Smooth muscle cell (in vitro differentiated cells): ENCODE data around the gene GBGT1. TPM values are rescaled to one million over a fixed set of nuclear protein-coding genes. Genes with fewer than 3 reads are reported as not detected.

Source experiments
- DNase-seq: peaks from one replicate; lab custom pipeline; 2025; ENCODE audit not compliant: unreplicated experiment; lab: John Stamatoyannopoulos, UW
- H2AFZ ChIP-seq: fragments of 200-600 bp; sonication (generic); 2 replicates; pipeline ENCODE4 v1.6.0; 2016; ENCODE audit warnings: antibody characterized with exemption, low read depth, mild to moderate bottlenecking
- H3F3A ChIP-seq: fragments of 200-600 bp; sonication (generic); 2 replicates; pipeline ENCODE4 v1.6.0; 2017; ENCODE audit warnings: antibody characterized with exemption, low read depth
- H3K27ac ChIP-seq: fragments of 200-600 bp; sonication (generic); 2 replicates; pipeline ENCODE4 v1.5.1; 2016; ENCODE audit warnings: low read depth, mild to moderate bottlenecking
- H3K27me3 ChIP-seq: fragments of 200-600 bp; sonication (generic); 2 replicates; pipeline ENCODE4 v1.6.1; 2016; ENCODE audit warnings: low read depth, mild to moderate bottlenecking
- H3K36me3 ChIP-seq: fragments of 200-600 bp; sonication (generic); 2 replicates; pipeline ENCODE4 v1.5.1; 2016; ENCODE audit warnings: low read depth
- H3K4me1 ChIP-seq: fragments of 200-600 bp; sonication (generic); 2 replicates; pipeline ENCODE4 v1.5.1; 2016; ENCODE audit warnings: low read depth
- H3K4me2 ChIP-seq: fragments of 200-600 bp; sonication (generic); 2 replicates; pipeline ENCODE4 v1.6.0; 2016; ENCODE audit warnings: mild to moderate bottlenecking
- H3K4me3 ChIP-seq: fragments of 200-600 bp; sonication (generic); 2 replicates; pipeline ENCODE4 v1.5.1; 2016; ENCODE audit warnings: mild to moderate bottlenecking
- H3K79me2 ChIP-seq: fragments of 200-600 bp; sonication (generic); 2 replicates; pipeline ENCODE4 v1.6.0; 2016; ENCODE audit warnings: low read depth, mild to moderate bottlenecking
- H3K9ac ChIP-seq: fragments of 200-600 bp; sonication (generic); 2 replicates; pipeline ENCODE4 v1.6.0; 2016; ENCODE audit warnings: low read depth
- H3K9me3 ChIP-seq: fragments of 200-600 bp; sonication (generic); replicated peaks from 2 replicates; pipeline ENCODE4 v1.5.1; 2016; ENCODE audit warnings: low read depth
- H4K20me1 ChIP-seq: fragments of 200-600 bp; sonication (generic); 2 replicates; pipeline ENCODE4 v1.6.0; 2016; ENCODE audit warnings: low read depth
- WGBS: methylation state at CpG from one replicate; pipeline ENCODE4 v1.1.7; 2016; ENCODE audit warnings: low lambda C conversion rate; 5-methylcytosine and 5-hydroxymethylcytosine counted together
- polyA plus RNA-seq: library from polyadenylated mRNA; unstranded; fragments of >200 nt; fragmentation: Nextera tagmentation; extraction: Ambion mirVana; gene quantifications from 2 replicates; pipeline ENCODE4 v1.2.1, GENCODE V29; 2016
- total RNA-seq: library from RNA; depleted of rRNA; stranded (reverse); fragments of >200 nt; gene quantifications from 2 replicates; pipeline ENCODE4 v1.2.3, GENCODE V29; 2014
- TF ChIP-seq, protein P1 (sequence below): fragments of 200-600 bp; sonication (generic); IDR thresholded peaks from 2 replicates; pipeline ENCODE4 v1.5.1; 2017; ENCODE audit warnings: borderline replicate concordance, mild to moderate bottlenecking, antibody characterized with exemption; ENCODE audit not compliant: insufficient read depth, poor library complexity, severe bottlenecking

GBGT1 gene
- total and polyA plus RNA-seq, 2 experiments from 2014 or later = 4.5 to 11.3 TPM

DNA sequence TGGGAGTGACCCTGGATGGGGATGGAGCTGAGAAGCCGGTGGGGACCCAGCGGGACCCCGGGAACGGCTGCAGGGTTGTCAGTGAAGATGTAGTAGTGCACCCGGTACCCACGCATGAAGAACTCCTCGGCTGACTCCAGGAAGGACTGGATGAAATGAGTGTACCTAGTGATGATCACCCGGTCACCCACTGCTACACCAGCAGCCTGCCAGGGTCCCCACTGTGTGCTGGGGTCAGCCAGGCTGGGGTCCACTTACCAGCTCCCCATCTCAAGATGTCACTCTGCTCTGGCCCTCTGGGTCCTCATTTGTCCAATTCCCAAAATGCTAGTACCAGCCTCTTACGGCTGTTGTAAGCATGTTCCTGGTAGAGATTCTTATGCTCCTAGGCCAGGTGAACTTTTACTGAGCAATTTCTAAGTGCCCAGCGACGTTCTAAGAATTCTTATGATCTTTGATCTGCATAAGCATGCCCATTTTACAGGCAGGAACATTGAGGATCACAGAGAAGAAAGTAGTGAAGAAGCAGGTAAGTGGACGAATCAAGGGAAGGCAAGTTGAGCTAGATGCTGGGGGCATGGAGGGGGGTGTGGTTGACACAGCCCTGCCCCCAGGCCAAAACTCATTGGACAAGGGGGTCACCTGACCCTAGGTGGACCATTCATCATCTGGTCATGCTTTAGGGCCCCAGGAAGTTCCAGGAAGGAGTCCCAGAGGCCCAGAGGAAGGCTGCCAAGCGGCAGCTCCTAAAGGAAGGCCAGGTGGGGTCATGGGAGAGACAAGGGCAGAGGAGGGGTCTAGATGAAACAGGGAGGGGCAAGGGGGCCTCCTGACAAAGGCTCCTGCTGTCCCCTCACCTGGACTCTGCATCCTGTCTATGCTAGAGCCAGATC is 9.4 kb downstream of the GBGT1 start:
- H3K9ac ChIP-seq = no peak overlapping the region
- H3K4me3 ChIP-seq = no peak overlapping the region
- no peaks in the 10 kb centered on the region for H3K36me3 ChIP-seq
- H4K20me1 ChIP-seq = no peaks in the 10 kb centered on the region
- no peak overlapping the region for H3K27ac ChIP-seq
- H3K79me2 ChIP-seq = no peaks in the 10 kb centered on the region
- no peaks in the 10 kb centered on the region for H3K9me3 ChIP-seq
- no peaks in the 10 kb centered on the region for H3K27me3 ChIP-seq
- TF ChIP-seq, protein P1, sequence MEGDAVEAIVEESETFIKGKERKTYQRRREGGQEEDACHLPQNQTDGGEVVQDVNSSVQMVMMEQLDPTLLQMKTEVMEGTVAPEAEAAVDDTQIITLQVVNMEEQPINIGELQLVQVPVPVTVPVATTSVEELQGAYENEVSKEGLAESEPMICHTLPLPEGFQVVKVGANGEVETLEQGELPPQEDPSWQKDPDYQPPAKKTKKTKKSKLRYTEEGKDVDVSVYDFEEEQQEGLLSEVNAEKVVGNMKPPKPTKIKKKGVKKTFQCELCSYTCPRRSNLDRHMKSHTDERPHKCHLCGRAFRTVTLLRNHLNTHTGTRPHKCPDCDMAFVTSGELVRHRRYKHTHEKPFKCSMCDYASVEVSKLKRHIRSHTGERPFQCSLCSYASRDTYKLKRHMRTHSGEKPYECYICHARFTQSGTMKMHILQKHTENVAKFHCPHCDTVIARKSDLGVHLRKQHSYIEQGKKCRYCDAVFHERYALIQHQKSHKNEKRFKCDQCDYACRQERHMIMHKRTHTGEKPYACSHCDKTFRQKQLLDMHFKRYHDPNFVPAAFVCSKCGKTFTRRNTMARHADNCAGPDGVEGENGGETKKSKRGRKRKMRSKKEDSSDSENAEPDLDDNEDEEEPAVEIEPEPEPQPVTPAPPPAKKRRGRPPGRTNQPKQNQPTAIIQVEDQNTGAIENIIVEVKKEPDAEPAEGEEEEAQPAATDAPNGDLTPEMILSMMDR = no peak
- H3K4me1 ChIP-seq = no peaks in the 10 kb centered on the region
- no peak for DNase-seq
- H3K4me2 ChIP-seq = no peak overlapping the region
- H2AFZ ChIP-seq = no peak overlapping the region
- WGBS = 98% methylated on average over 13 of the region's 13 CpGs
- H3F3A ChIP-seq = peaks cover 5% of the 10 kb centered on the region

DNA sequence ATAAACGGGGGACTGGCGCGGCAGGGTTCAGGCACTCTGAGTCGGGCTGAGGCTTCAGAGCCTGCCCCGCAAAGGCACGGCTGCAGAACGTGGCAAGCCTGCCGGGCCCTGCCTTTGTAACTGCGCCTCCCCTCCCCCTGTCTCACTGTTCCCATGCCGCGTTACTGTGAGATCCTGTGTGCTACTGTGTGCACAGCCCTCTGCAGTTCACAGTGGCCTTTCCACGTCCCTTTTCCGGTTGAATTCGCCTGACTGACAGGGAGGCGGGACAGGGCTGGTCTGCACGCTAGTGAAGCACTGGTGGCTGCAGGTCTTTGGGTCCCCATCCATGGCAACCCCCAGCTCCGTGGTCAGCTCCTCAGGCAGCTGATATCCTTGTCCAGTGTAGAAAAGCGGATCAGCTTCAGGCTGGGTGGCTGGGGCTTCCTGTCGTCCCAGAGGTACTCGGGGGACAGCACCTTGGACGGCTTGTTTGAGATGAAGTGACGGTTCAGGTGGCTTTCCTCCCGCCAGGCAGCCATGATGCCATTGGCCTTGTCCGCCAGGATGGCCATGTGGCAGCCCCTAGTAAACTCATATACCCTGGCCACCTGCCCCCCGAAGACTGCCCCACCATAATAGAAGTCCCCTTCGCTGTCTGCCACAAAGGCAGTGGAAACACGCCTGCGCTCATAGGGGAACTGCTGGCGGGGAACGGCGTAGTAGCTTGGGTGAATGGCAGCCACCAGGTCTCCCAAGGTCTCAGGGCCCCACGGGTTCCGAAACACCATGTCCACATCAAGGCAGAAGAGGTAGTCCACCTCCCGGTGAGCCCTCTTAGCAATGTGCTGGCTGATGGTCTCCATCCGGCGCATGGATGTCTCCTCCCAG is 10.3 kb downstream of the GBGT1 start:
- H3F3A ChIP-seq = peaks cover 5% of the 10 kb centered on the region
- WGBS = 90% methylated on average over 36 of the region's 36 CpGs
- no peaks in the 10 kb centered on the region for H3K27me3 ChIP-seq
- no peaks in the 10 kb centered on the region for H4K20me1 ChIP-seq
- H3K9ac ChIP-seq = no peak overlapping the region
- no peaks in the 10 kb centered on the region for H3K79me2 ChIP-seq
- H3K4me1 ChIP-seq = no peaks in the 10 kb centered on the region
- no peak overlapping the region for H3K27ac ChIP-seq
- H3K4me2 ChIP-seq = no peak overlapping the region
- no peak overlapping the region for H2AFZ ChIP-seq
- H3K36me3 ChIP-seq = no peaks in the 10 kb centered on the region
- no peak overlapping the region for H3K4me3 ChIP-seq
- no peaks in the 10 kb centered on the region for H3K9me3 ChIP-seq
- TF ChIP-seq, protein P1 = no peak
- no peak for DNase-seq

DNA sequence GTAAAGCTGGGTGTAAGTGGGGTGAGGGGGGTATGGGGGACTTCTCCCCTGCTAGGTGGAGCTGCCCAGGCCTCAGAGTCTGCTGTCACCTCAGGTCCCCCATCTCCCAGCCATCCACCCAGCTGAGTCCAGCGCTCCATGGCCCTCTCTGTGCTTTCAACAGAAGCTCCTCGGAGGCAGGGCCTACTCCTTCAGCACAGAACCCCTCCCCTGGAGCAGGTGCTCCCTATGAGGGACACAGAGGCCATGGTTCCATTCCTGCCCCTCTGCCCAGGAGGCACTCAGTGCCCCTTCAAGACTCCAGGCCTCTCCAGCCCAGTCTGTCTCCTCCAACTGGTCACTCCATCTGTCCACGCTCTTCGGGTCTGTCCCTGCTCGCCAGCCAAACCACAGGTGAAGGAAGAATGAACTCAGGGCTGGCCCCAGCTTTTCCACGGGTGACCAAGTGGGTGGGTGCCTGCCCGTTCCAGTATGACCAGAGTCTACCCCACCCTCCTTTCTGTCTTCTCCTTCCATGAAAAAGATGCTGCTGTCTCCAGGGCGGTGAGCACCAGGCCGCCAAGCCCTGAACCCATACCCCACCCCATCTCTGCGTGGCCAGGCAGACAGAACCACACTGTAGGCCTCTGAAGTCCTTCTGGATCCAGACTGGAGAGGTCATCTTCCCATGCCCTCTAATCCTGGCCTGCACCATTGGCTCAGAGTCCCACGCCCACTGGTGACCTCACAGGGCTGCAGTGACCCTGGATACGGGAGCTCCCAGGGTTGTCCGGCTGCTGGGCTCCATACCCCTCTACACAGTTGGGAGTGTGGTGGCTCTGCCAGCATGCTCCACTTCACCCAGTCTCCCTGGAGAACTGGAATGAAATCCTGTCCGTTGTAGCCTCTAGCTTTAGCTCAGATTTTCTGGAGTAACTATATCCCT is 11.9 kb downstream of the GBGT1 start:
- H3K4me3 ChIP-seq = no peak overlapping the region
- no peak overlapping the region for H3K4me2 ChIP-seq
- no peaks in the 10 kb centered on the region for H3K27me3 ChIP-seq
- no peaks in the 10 kb centered on the region for H3K36me3 ChIP-seq
- no peak overlapping the region for H2AFZ ChIP-seq
- TF ChIP-seq, protein P1 = no peak
- no peak overlapping the region for H3K9ac ChIP-seq
- no peaks in the 10 kb centered on the region for H3K9me3 ChIP-seq
- peaks cover 6% of the 10 kb centered on the region for H3K79me2 ChIP-seq
- DNase-seq = no peak
- peaks cover 5% of the 10 kb centered on the region for H3F3A ChIP-seq
- peaks cover 6% of the 10 kb centered on the region for H4K20me1 ChIP-seq
- peaks cover 9% of the 10 kb centered on the region for H3K4me1 ChIP-seq
- H3K27ac ChIP-seq = no peak overlapping the region
- 89% methylated on average over 14 of the region's 14 CpGs for WGBS
